CD8-positive, alpha-beta memory T cell (primary cell): ENCODE results near the gene CSMD2. TPM values are rescaled to one million over a fixed set of nuclear protein-coding genes. Genes with fewer than 3 reads are reported as not detected.
A peak's percentile ranks its signal among the peaks of the same experiment; 100 is the strongest.

Source experiments
- CTCF ChIA-PET: fragments of 350-600 bp; sonication (Branson Sonifier 250); formaldehyde crosslinking; loops from one replicate; lab custom pipeline; 2021; ENCODE audit warnings: antibody characterized with exemption; lab: Charles Lee
- POLR2A ChIA-PET: fragments of 350-600 bp; sonication (Branson Sonifier 250); formaldehyde crosslinking; loops from one replicate; lab custom pipeline; 2021; ENCODE audit warnings: antibody characterized with exemption; lab: Charles Lee
- DNase-seq, 5 donors: peaks; one replicate each; pipeline versions ENCODE4 v3.0.0 to v3.0.0-alpha.2; 2020 to 2022; ENCODE audit warnings: mixed read lengths in 1 of 5
- H3K27ac ChIP-seq: one replicate; pipeline ENCODE4 v1.7.0; 2013; ENCODE audit warnings: low read depth, mild to moderate bottlenecking, low read length, moderate library complexity
- H3K27me3 ChIP-seq: 2 replicates; pipeline ENCODE4 v1.7.0; 2013; ENCODE audit warnings: low read length, mild to moderate bottlenecking; ENCODE audit not compliant: insufficient read depth, poor library complexity, severe bottlenecking
- H3K36me3 ChIP-seq: 2 replicates; pipeline ENCODE4 v1.7.0; 2013; ENCODE audit warnings: mild to moderate bottlenecking, low read length, moderate library complexity; ENCODE audit not compliant: insufficient read depth
- H3K4me1 ChIP-seq: 2 replicates; pipeline ENCODE4 v1.7.0; 2013; ENCODE audit warnings: mild to moderate bottlenecking, low read length, moderate library complexity; ENCODE audit not compliant: insufficient read depth
- H3K4me3 ChIP-seq: 2 replicates; pipeline ENCODE4 v1.7.0; 2013; ENCODE audit warnings: mild to moderate bottlenecking, low read length
- H3K9me3 ChIP-seq: 2 replicates; pipeline ENCODE4 v1.7.0; 2013; ENCODE audit warnings: mild to moderate bottlenecking, low read length
- H3K27ac Mint-ChIP-seq, 8 donors: one replicate each; pipeline ENCODE4 v1.8.0; 2020 to 2021; ENCODE audit warnings: mixed read lengths in 8 of 8, mild to moderate bottlenecking in 6 of 8, inconsistent platforms in 3 of 8, moderate library complexity in 3 of 8
- H3K27me3 Mint-ChIP-seq, 2 donors: one replicate each; pipeline ENCODE4 v1.8.0; 2020 to 2021; ENCODE audit warnings: mixed read lengths in 2 of 2, mild to moderate bottlenecking in 1 of 2, moderate library complexity in 1 of 2
- H3K36me3 Mint-ChIP-seq, 3 donors: one replicate each; pipeline ENCODE4 v1.8.0; 2020 to 2021; ENCODE audit warnings: mixed read lengths in 3 of 3, inconsistent platforms in 1 of 3, mild to moderate bottlenecking in 1 of 3
- H3K4me1 Mint-ChIP-seq, 3 donors: one replicate each; pipeline ENCODE4 v1.8.0; 2020 to 2021; ENCODE audit warnings: mixed read lengths in 3 of 3, inconsistent platforms in 1 of 3, mild to moderate bottlenecking in 1 of 3
- H3K4me3 Mint-ChIP-seq, 7 donors: one replicate each; pipeline ENCODE4 v1.8.0; 2020 to 2021; ENCODE audit warnings: mixed read lengths in 7 of 7, mild to moderate bottlenecking in 6 of 7, moderate library complexity in 4 of 7, inconsistent platforms in 2 of 7
- H3K9me3 Mint-ChIP-seq, 5 donors: one replicate each; pipeline ENCODE4 v1.8.0; 2020 to 2022; ENCODE audit warnings: mixed read lengths in 5 of 5, mild to moderate bottlenecking in 3 of 5, moderate library complexity in 2 of 5, inconsistent platforms in 1 of 5
- polyA plus RNA-seq: library from polyadenylated mRNA; unstranded; fragments of 300-500 nt; fragmentation: Illumina TruSeq; gene quantifications from one replicate; pipeline ENCODE4 v1.2.3, GENCODE V29; 2021
- total RNA-seq, 2 experiments: library from RNA; stranded (reverse); gene quantifications; one replicate each; pipeline ENCODE4 v1.2.3, GENCODE V29; 2021

CSMD2 gene
- total and polyA plus RNA-seq, 3 experiments from 2014 or later: not detected

DNA sequence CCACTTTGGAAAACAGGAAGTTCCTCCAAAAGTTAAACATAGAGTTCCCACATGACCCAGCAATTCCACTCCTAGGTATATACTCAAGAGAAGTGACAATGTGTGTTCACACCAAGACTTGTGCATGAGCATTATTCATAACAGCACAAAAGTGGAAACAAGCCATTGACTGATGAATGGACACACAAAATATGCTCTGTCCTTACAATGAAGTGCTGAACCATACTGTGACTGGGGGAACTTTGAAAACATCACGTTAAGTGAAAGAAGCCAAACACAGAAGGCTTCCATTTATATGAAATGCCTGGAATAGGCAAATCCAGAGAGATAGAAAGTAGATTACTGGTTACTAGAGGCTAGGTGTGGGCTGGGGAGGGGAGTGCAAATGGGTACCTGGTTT is 542.3 kb downstream of the CSMD2 start:
- no peak overlapping the region for H3K27ac Mint-ChIP-seq
- no peaks in the 10 kb centered on the region for H3K36me3 ChIP-seq
- H3K27me3 ChIP-seq: peaks cover 3% of the 10 kb centered on the region
- H3K27ac ChIP-seq: no peak overlapping the region
- ChIA-PET CTCF (no interaction called here), POLR2A (no interaction called here)
- no peaks in the 10 kb centered on the region for H3K4me1 Mint-ChIP-seq
- no peaks in the 10 kb centered on the region for H3K9me3 Mint-ChIP-seq
- no peak overlapping the region for H3K4me3 ChIP-seq
- no peaks in the 10 kb centered on the region for H3K36me3 Mint-ChIP-seq
- DNase-seq: no peak
- no peaks in the 10 kb centered on the region for H3K9me3 ChIP-seq
- H3K4me3 Mint-ChIP-seq: no peak overlapping the region
- no peaks in the 10 kb centered on the region for H3K4me1 ChIP-seq
- peaks cover 2 to 42% of the 10 kb centered on the region in 2 donors for H3K27me3 Mint-ChIP-seq

- Histone ChIP-seq H3K4me1 (no peaks in the 10 kb centered on the region), H3K27me3 (no peaks in the 10 kb centered on the region), H3K27ac (no peak overlapping the region), H3K36me3 (no peaks in the 10 kb centered on the region), H3K9me3 (no peaks in the 10 kb centered on the region), H3K4me3 (no peak overlapping the region)
- DNase-seq: no peak
- Mint-ChIP-seq H3K27me3 (peaks cover 25 to 56% of the 10 kb centered on the region in 2 donors), H3K9me3 (no peaks in the 10 kb centered on the region), H3K36me3 (no peaks in the 10 kb centered on the region), H3K4me3 (no peak overlapping the region), H3K4me1 (no peaks in the 10 kb centered on the region), H3K27ac (no peak overlapping the region)
- ChIA-PET CTCF (no interaction called here), POLR2A (no interaction called here)
These were observed 546.4 kb downstream of the CSMD2 start for GRCh38 chr1:33618636-33619035.

DNA sequence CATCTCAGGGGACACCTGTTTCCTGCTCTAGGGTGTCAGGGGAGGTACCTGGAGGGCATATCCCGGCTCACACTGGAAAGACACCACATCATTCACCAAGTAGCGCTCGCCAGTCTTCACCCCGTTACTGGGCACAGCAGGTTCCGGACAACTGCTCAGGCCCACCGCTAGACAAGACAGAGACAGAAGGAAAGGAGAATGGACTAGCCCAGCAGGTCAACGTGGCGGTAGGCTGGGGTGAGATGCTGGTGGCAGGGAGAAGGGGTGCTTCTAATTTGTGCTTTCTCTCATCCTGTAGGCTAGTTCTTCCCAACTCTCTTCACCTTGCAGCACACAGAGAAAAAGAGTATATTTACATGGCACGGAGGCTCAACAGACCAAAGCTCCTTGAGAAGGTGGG is 547.6 kb downstream of the CSMD2 start:
- H3K27me3 ChIP-seq: no peaks in the 10 kb centered on the region
- Mint-ChIP-seq H3K4me1 (no peaks in the 10 kb centered on the region), H3K27ac (no peak overlapping the region), H3K9me3 (no peaks in the 10 kb centered on the region), H3K27me3 (peaks cover 32 to 56% of the 10 kb centered on the region in 2 donors), H3K36me3 (no peaks in the 10 kb centered on the region), H3K4me3 (no peak overlapping the region)
- H3K27ac ChIP-seq: no peak overlapping the region
- no peaks in the 10 kb centered on the region for H3K36me3 ChIP-seq
- ChIA-PET CTCF (no interaction called here), POLR2A (no interaction called here)
- DNase-seq: no peak
- no peaks in the 10 kb centered on the region for H3K9me3 ChIP-seq
- no peaks in the 10 kb centered on the region for H3K4me1 ChIP-seq
- no peak overlapping the region for H3K4me3 ChIP-seq

- H3K4me1 Mint-ChIP-seq: no peaks in the 10 kb centered on the region
- ChIA-PET POLR2A (no interaction called here), CTCF (interaction anchor here (0.9 kb wide), 1 partner anchor 9 kb away, joined by 3 read pairs; no protein-coding TSS in a partner anchor)
- H3K9me3 Mint-ChIP-seq: no peaks in the 10 kb centered on the region
- no peaks in the 10 kb centered on the region for H3K36me3 Mint-ChIP-seq
- Histone ChIP-seq H3K27ac (no peak overlapping the region), H3K4me1 (no peaks in the 10 kb centered on the region), H3K9me3 (no peaks in the 10 kb centered on the region), H3K4me3 (no peak overlapping the region), H3K36me3 (no peaks in the 10 kb centered on the region), H3K27me3 (no peaks in the 10 kb centered on the region)
- no peak for DNase-seq
- H3K27me3 Mint-ChIP-seq: peaks cover 32 to 55% of the 10 kb centered on the region in 2 donors
- H3K4me3 Mint-ChIP-seq: no peak overlapping the region
- no peak overlapping the region for H3K27ac Mint-ChIP-seq
These were observed 548.2 kb downstream of the CSMD2 start for GRCh38 chr1:33616780-33617179.

DNA sequence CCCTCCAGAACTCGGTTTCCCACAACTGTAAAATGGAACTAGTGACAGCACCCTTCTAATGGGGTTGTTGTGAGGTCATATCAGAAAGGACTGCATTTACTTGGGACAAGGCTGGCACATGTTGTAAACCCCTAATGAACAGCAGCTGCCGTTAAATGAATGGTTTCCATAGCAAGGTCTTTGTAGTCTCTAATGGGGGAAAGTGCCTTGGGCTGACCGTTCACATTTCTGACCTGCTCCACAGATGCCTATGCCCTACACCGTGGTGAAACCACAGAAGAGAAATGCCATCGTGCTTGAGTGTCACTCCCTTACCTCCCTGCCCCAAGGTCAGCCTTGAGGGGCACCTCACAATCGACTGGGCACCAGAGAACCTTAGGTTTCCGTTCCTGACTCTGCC is 549.5 kb downstream of the CSMD2 start:
- Mint-ChIP-seq H3K9me3 (no peaks in the 10 kb centered on the region), H3K27me3 (peaks cover 32 to 48% of the 10 kb centered on the region in 2 donors), H3K4me1 (no peaks in the 10 kb centered on the region), H3K27ac (no peak overlapping the region), H3K36me3 (no peaks in the 10 kb centered on the region), H3K4me3 (no peak overlapping the region)
- Histone ChIP-seq H3K9me3 (no peaks in the 10 kb centered on the region), H3K4me1 (no peaks in the 10 kb centered on the region), H3K36me3 (no peaks in the 10 kb centered on the region), H3K27me3 (no peaks in the 10 kb centered on the region), H3K4me3 (no peak overlapping the region), H3K27ac (no peak overlapping the region)
- POLR2A ChIA-PET: no interaction called here
- no peak for DNase-seq
- CTCF ChIA-PET: no interaction called here

DNA sequence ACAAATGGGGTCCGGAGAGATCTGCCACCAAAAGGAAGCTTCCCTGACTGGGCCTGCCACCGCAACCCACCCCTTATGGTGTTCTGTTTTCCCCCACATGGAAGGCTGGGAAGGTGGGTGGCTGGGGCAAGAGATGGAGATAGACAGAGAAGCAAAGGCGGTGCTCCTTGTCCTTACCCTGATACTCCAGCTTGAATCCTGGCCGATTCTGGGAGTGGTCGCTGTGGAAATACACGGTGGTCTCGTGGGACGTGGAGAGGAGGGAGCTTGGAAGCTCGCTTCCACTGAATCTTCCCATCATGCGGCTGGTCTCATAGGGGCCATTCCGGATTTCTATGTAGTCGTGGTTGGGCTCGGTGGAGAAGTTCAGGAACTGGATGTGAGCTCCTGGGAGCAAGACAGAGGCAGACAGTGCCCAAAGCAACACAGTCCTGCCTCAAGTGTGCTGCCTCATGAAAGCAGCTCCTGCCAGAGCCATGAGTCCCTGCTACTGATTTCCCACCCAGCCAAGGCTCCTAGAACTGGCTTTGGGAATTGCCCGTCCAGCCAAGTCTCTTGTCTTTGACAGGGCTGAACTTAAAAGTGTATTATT is 554.1 kb downstream of the CSMD2 start:
- Mint-ChIP-seq H3K9me3 (no peaks in the 10 kb centered on the region), H3K27me3 (peaks cover 21 to 25% of the 10 kb centered on the region in 2 donors), H3K27ac (peak overlapping the region in 1 of 8 donors; percentile 77), H3K4me1 (no peaks in the 10 kb centered on the region), H3K36me3 (no peaks in the 10 kb centered on the region), H3K4me3 (no peak overlapping the region)
- Histone ChIP-seq H3K27ac (no peak overlapping the region), H3K4me1 (no peaks in the 10 kb centered on the region), H3K9me3 (no peaks in the 10 kb centered on the region), H3K36me3 (no peaks in the 10 kb centered on the region), H3K27me3 (no peaks in the 10 kb centered on the region), H3K4me3 (no peak overlapping the region)
- ChIA-PET POLR2A (no interaction called here), CTCF (no interaction called here)
- DNase-seq: no peak

- Mint-ChIP-seq H3K36me3 (no peaks in the 10 kb centered on the region), H3K27ac (no peak overlapping the region), H3K4me1 (no peaks in the 10 kb centered on the region), H3K9me3 (no peaks in the 10 kb centered on the region), H3K4me3 (no peak overlapping the region), H3K27me3 (peaks cover 15 to 24% of the 10 kb centered on the region in 2 donors)
- Histone ChIP-seq H3K27me3 (no peaks in the 10 kb centered on the region), H3K36me3 (no peaks in the 10 kb centered on the region), H3K4me1 (no peaks in the 10 kb centered on the region), H3K4me3 (no peak overlapping the region), H3K9me3 (no peaks in the 10 kb centered on the region), H3K27ac (no peak overlapping the region)
- POLR2A ChIA-PET: no interaction called here
- no peak for DNase-seq
- CTCF ChIA-PET: no interaction called here
These were observed 554.6 kb downstream of the CSMD2 start for GRCh38 chr1:33610391-33610790.

DNA sequence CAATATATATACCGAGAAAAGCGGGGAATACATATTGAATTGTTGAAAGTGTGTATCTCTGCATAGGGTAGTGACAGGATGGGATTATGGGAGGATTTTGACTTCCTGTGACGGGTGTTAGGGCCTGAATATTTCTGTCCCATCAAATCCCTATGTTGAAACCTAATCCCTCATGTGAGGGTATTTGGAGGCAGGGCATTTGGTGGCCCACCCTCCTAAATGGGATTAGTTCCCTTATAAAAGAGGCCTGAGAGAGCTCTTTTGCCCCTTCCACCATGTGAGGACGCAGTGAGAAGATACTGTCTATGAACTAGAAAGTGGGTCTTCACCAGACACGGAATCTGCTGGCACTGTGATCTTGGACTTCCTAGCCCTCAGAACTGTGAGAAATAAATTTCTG is 555.3 kb downstream of the CSMD2 start:
- Histone ChIP-seq H3K27ac (no peak overlapping the region), H3K9me3 (no peaks in the 10 kb centered on the region), H3K4me3 (no peak overlapping the region), H3K36me3 (no peaks in the 10 kb centered on the region), H3K27me3 (no peaks in the 10 kb centered on the region), H3K4me1 (no peaks in the 10 kb centered on the region)
- H3K9me3 Mint-ChIP-seq: no peaks in the 10 kb centered on the region
- POLR2A ChIA-PET: no interaction called here
- H3K4me1 Mint-ChIP-seq: no peaks in the 10 kb centered on the region
- no peak overlapping the region for H3K27ac Mint-ChIP-seq
- CTCF ChIA-PET: no interaction called here
- peaks cover 10 to 26% of the 10 kb centered on the region in 2 donors for H3K27me3 Mint-ChIP-seq
- H3K4me3 Mint-ChIP-seq: no peak overlapping the region
- H3K36me3 Mint-ChIP-seq: no peaks in the 10 kb centered on the region
- no peak for DNase-seq
